Testis (tissue), 2 donors: ENCODE measurements around the gene MARCHF9.

Experiments
- CTCF ChIP-seq, 3 experiments: fragments of 450-650 bp in 2 of 3; fragments of 200-600 bp in 1 of 3; sonication (generic) in 1 of 3; IDR thresholded peaks; one replicate each; pipeline ENCODE4 v1.5.1; 2016 to 2019; ENCODE audit warnings: antibody characterized with exemption in 3 of 3, mild to moderate bottlenecking in 2 of 3, moderate library complexity in 1 of 3
- POLR2A ChIP-seq: fragments of 450-650 bp; IDR thresholded peaks from one replicate; pipeline ENCODE4 v1.6.1; 2017; ENCODE audit warnings: antibody characterized with exemption, mild to moderate bottlenecking, moderate library complexity

- TF ChIP-seq CTCF (IDR thresholded peaks at IDR 0.05) (no peak), POLR2A (no peak)
Observed at GRCh38 chr12:57763881-57764661, 9.2 kb downstream of the MARCHF9 start.
